ENCODE measurements around the gene LRRC45. TPM values are rescaled to one million over a fixed set of nuclear protein-coding genes. Genes with fewer than 3 reads are reported as not detected.

The LRRC45 gene
- total RNA-seq, 1 experiment from 2014 or later, result 40.1 TPM

GRCh38 chr17:82004517-82005455 is 18.3 kb upstream of the LRRC45 start:
- peak overlapping the region; percentile 86 for H3K27ac ChIP-seq (ENCODE audit: low read depth, low read length)
- peaks cover 44 to 58% of the 10 kb centered on the region in 2 experiments for H3K4me1 ChIP-seq (ENCODE audit: control insufficient read depth in 1 of 2, insufficient read depth in 2 of 2, low read length in 2 of 2)
- POLR2A ChIA-PET, result no interaction called here
- ATAC-seq (no peak), DNase-seq (ENCODE audit: low read depth, low spot score) (no peak)
- H3K9me3 ChIP-seq (ENCODE audit: control insufficient read depth in 1 of 2, insufficient read depth in 1 of 2, low read depth in 1 of 2, low read length in 2 of 2), result no peaks in the 10 kb centered on the region
- no peaks in the 10 kb centered on the region; a peak in 1 of 4 replicates for H3K36me3 ChIP-seq (ENCODE audit: control insufficient read depth in 1 of 2, insufficient read depth in 2 of 2, low read length in 2 of 2)
- peak overlapping the region; percentile 66 for H3K9ac ChIP-seq (ENCODE audit: low read length)
- H3K9me2 ChIP-seq (ENCODE audit: insufficient read depth), result no peaks in the 10 kb centered on the region
- H3K4me3 ChIP-seq (replicated peaks in 1 of 2; ENCODE audit: low read depth in 1 of 2, low read length in 2 of 2), result no peak overlapping the region
- H3K79me2 ChIP-seq (ENCODE audit: insufficient read depth, low read length), result no peaks in the 10 kb centered on the region
- peak overlapping the region; percentile 69 for H3K4me2 ChIP-seq (ENCODE audit: low read length)
- H4K20me1 ChIP-seq (ENCODE audit: insufficient read depth), result no peaks in the 10 kb centered on the region
- CTCF ChIA-PET, result interaction anchor here (1.2 to 3.3 kb wide), 3 partner anchors 16 to 45 kb away, joined by 3 to 23 read pairs (median 3); partner anchors contain the start of gene DCXR
- BruUV-seq (replicated peaks), result no TSS peak
- RAD21 ChIA-PET (ENCODE audit: low non-redundant PET in 1 of 2, low total read pairs in 2 of 2, uncharacterized antibody in 2 of 2, unreplicated experiment in 2 of 2), result no interaction called here
- TF ChIP-seq EGR1 (IDR thresholded peaks at IDR 0.05; ENCODE audit: low read depth) (no peak), EZH2 (IDR thresholded peaks at IDR 0.05) (no peak), POLR2A (IDR thresholded peaks at IDR 0.05; ENCODE audit: borderline replicate concordance, extremely low read depth, insufficient read depth, insufficient read length) (no peak), MAX (IDR thresholded peaks at IDR 0.05) (no peak), CTCF (IDR thresholded peaks at IDR 0.05 in 2 of 3, conservative IDR thresholded peaks at IDR 0.05 in 1 of 3; ENCODE audit: borderline replicate concordance in 1 of 3, insufficient read depth in 1 of 3, low read depth in 2 of 3, low read length in 2 of 3) (no peak), RAD21 (IDR thresholded peaks at IDR 0.05; ENCODE audit: low read depth) (no peak), YY1 (IDR thresholded peaks at IDR 0.05; ENCODE audit: extremely low read depth, insufficient replicate concordance, low read depth, low read length) (no peak), ZNF274 (IDR thresholded peaks at IDR 0.05; ENCODE audit: low read depth, low read length) (no peak)
- H3K27me3 ChIP-seq (ENCODE audit: insufficient read depth, low read length), result no peaks in the 10 kb centered on the region
- no peak overlapping the region for H2AFZ ChIP-seq (ENCODE audit: low read depth, low read length, poor library complexity, severe bottlenecking)
- intact Hi-C loops (cut with micrococcal nuclease), result no loop called here
